ENCODE measurements around the gene LAMC2.

Gene LAMC2

GRCh38 chr1:183290628-183291027, 104.6 kb downstream of the LAMC2 start:
- no peak for DNase-seq (ENCODE audit: low read depth, low spot score)
- in situ Hi-C loops (cut with HindIII; ENCODE audit: low sequenced_read_pairs) = no loop called here
- TF ChIP-seq CTCF (IDR thresholded peaks at IDR 0.05; ENCODE audit: low read depth, low read length) = no peak
- H3K4me3 ChIP-seq (ENCODE audit: low read depth, low read length) = no peak overlapping the region

GRCh38 chr1:183291216-183291762, 105.2 kb downstream of the LAMC2 start:
- in situ Hi-C loops (cut with HindIII; ENCODE audit: low sequenced_read_pairs) = no loop called here
- no peak overlapping the region for H3K4me3 ChIP-seq (ENCODE audit: low read depth, low read length)
- no peak for DNase-seq (ENCODE audit: low read depth, low spot score)
- TF ChIP-seq CTCF (IDR thresholded peaks at IDR 0.05; ENCODE audit: low read depth, low read length) = no peak

DNA sequence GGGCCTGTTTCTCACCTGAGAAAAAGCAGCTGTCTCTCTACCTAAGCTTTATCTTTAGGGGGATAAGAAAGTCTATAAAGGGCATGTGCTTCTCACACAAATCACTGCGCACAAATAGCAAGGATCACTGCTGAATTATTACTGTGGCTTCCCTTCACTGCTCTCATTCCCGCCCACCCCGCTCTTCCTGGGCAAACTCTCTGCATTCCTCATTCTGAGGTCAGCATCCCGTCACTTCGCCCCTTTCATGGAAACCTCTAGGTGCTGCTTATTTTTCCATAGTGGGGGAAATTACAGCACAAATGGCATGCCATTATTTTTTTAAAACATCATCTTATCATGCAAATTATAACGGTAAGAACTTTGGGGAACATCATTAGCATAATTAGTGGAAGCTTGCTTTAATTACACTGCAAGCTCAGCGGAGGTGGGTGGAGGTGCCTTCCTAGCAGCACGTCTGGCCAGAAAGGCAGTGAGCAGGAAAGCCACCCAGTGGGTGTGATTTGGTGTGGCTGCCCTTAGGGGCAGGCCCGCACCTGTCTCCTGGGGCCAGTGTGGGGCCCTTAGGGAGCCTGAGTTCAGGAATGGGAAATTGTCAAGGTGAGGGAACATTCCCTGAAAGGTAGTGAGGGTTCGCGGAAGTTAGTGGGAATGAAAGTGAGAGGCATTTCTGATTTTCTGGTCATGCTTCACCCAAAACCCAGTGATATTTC, 105.9 kb downstream of the LAMC2 start:
- in situ Hi-C loops (cut with HindIII; ENCODE audit: low sequenced_read_pairs) = no loop called here
- TF ChIP-seq CTCF (IDR thresholded peaks at IDR 0.05; ENCODE audit: low read depth, low read length) = no peak
- no peak overlapping the region for H3K4me3 ChIP-seq (ENCODE audit: low read depth, low read length)
- DNase-seq (ENCODE audit: low read depth, low spot score) = peak; percentile 62

DNA sequence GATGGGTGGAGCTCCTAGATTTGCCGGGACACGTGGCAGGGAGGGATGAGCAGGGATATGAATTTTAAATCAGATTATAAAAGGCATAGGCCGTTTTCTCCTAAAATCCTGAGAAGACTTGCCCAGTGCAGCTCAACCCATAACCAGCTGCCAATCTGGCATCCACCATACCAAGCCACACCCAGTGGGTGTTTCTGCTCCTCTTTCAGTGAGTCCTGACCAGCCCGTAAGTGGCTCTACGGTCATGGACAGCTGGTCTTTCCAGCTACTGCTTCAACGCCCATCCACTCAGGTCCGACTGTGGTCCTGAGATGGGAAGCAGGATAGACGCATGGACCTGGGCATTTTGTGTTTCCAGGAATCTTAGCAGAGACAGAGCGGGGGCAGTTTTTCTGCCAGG, 107.2 kb downstream of the LAMC2 start:
- in situ Hi-C loops (cut with HindIII; ENCODE audit: low sequenced_read_pairs) = no loop called here
- TF ChIP-seq CTCF (IDR thresholded peaks at IDR 0.05; ENCODE audit: low read depth, low read length) = no peak
- DNase-seq (ENCODE audit: low read depth, low spot score) = no peak
- H3K4me3 ChIP-seq (ENCODE audit: low read depth, low read length) = no peak overlapping the region

DNA sequence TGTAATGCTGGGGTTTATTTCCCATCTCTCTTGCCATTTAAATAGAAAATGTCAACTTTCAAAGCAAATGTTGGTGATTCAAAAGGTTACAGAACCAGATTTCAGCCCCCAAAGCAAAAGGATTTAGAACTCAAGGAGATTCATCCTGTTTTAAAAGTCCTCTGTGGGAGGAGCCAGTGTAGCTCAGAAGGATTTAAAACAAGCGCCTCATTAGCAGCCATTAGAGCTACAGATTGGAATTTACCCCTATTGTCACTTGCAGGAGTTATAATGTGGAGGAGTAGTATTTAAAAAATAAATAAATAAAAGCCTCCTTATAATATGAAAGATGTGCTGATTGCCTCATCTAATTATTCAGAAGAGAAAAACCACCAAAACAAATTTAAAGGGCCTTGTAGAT, 107.8 kb downstream of the LAMC2 start:
- no peak for TF ChIP-seq CTCF (IDR thresholded peaks at IDR 0.05; ENCODE audit: low read depth, low read length)
- H3K4me3 ChIP-seq (ENCODE audit: low read depth, low read length) = no peak overlapping the region
- no peak for DNase-seq (ENCODE audit: low read depth, low spot score)
- in situ Hi-C loops (cut with HindIII; ENCODE audit: low sequenced_read_pairs) = no loop called here

Data from astrocyte of the spinal cord (primary cell).